Measurements from ENCODE around the gene NQO1. TPM values are rescaled to one million over a fixed set of nuclear protein-coding genes. Genes with fewer than 3 reads are reported as not detected.

Gene NQO1
- total and polyA plus RNA-seq, 2 of the 13 experiments (the other 11 are each of a cell fraction or from before 2014, with no cell fraction given): 464 to 1,060 TPM

DNA sequence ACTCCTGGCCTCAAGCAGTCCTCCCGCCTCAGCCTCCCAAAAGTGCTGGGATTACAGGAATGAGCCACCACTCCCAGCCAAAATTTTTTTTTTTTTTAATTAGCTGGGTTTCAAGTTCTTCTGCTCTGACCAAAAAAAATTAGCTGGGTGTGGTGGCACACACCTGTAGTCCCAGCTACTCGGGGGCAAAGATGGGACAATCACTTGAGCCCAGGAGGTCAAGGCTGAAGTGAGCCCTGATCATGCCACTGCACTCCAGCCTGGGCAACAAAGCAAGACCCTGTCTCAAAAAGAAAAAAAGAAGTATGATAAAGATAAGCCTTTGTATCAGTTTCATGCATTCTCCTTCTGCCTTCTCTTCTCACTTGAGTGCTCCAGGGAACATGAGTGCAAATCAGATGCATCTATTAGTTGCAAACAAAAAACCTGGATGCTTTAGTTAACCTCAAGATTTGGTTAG lies 1.9 kb downstream of the NQO1 start:
- FAIRE-seq (no peak), DNase-seq (ENCODE audit: low spot score) (no peak), ATAC-seq (no peak)
- H3K27me3 ChIP-seq (ENCODE audit: control insufficient read depth in 1 of 2, insufficient read depth in 2 of 2, low read length in 2 of 2): no peaks in the 10 kb centered on the region
- ChIA-PET POLR2A (interaction anchor here (0.6 to 10.0 kb wide), 18 partner anchors 10 to 385 kb away, joined by 3 to 211 read pairs (median 7); partner anchors contain the start of genes COG8, NOB1 and WWP2), CTCF (ENCODE audit: low intra/inter-chr PET ratio, low total read pairs) (no interaction called here)
- TSS peak; percentile 64 for BruUV-seq (replicated peaks)
- peaks cover 2 to 9% of the 10 kb centered on the region in 2 experiments; a peak in 3 of 5 replicates for H3K36me3 ChIP-seq (replicated peaks in 1 of 2; ENCODE audit: control insufficient read depth in 1 of 2, insufficient read depth in 2 of 2, low read length in 2 of 2)
- H3K4me1 ChIP-seq (ENCODE audit: insufficient read depth, low read length): peaks cover 83% of the 10 kb centered on the region
- intact Hi-C loops (cut with micrococcal nuclease; ENCODE audit: unreplicated experiment): no loop called here
- no peak overlapping the region for H2AFZ ChIP-seq (ENCODE audit: low read length)
- H3K27ac ChIP-seq (ENCODE audit: extremely low read length, insufficient read depth, low read length): peak overlapping the region; percentile 87
- H3K9ac ChIP-seq (ENCODE audit: insufficient read depth, low read depth, low read length): peak overlapping the region; percentile 83
- no peaks in the 10 kb centered on the region for H3K9me3 ChIP-seq (ENCODE audit: low read length)
- peak overlapping the region; percentile 58 to 72 (median 72) for H3K4me3 ChIP-seq (replicated peaks in 1 of 3; ENCODE audit: insufficient read depth in 1 of 3, low read depth in 2 of 3, low read length in 3 of 3)
- in situ Hi-C loops (cut with HindIII; ENCODE audit: extremely low pct_ligation_motif_present, low pct_unique_long_range_greater_than_20kb): no loop called here
- no peaks in the 10 kb centered on the region for H4K20me1 ChIP-seq (ENCODE audit: insufficient read depth, low read length)
- H3K79me2 ChIP-seq (ENCODE audit: insufficient read depth, low read length): peaks cover 72% of the 10 kb centered on the region
- WGBS (ENCODE audit: low lambda C conversion rate): 49% methylated on average over 2 of the region's 2 CpGs
- H3K4me2 ChIP-seq (ENCODE audit: low read depth, low read length): peak overlapping the region; percentile 97
- 0 out of 2 replicates have a peak, but pooled peaks have one; percentile 26 for TF ChIP-seq WIZ (CRISPR knock-in tag; IDR thresholded peaks at IDR 0.05)
- TF ChIP-seq KLF16 (CRISPR knock-in tag; IDR thresholded peaks at IDR 0.05): no peak
- TF ChIP-seq, protein P1, sequence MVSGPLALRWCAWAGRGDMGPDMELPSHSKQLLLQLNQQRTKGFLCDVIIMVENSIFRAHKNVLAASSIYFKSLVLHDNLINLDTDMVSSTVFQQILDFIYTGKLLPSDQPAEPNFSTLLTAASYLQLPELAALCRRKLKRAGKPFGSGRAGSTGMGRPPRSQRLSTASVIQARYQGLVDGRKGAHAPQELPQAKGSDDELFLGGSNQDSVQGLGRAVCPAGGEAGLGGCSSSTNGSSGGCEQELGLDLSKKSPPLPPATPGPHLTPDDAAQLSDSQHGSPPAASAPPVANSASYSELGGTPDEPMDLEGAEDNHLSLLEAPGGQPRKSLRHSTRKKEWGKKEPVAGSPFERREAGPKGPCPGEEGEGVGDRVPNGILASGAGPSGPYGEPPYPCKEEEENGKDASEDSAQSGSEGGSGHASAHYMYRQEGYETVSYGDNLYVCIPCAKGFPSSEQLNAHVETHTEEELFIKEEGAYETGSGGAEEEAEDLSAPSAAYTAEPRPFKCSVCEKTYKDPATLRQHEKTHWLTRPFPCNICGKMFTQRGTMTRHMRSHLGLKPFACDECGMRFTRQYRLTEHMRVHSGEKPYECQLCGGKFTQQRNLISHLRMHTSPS (CRISPR knock-in tag; IDR thresholded peaks at IDR 0.05; ENCODE audit: low read depth): no peak
- no peak for TF ChIP-seq ZNF614 (CRISPR knock-in tag; IDR thresholded peaks at IDR 0.05; ENCODE audit: borderline replicate concordance)
- no peak for TF ChIP-seq TRIM24 (CRISPR knock-in tag; IDR thresholded peaks at IDR 0.05)
- TF ChIP-seq, protein P2, sequence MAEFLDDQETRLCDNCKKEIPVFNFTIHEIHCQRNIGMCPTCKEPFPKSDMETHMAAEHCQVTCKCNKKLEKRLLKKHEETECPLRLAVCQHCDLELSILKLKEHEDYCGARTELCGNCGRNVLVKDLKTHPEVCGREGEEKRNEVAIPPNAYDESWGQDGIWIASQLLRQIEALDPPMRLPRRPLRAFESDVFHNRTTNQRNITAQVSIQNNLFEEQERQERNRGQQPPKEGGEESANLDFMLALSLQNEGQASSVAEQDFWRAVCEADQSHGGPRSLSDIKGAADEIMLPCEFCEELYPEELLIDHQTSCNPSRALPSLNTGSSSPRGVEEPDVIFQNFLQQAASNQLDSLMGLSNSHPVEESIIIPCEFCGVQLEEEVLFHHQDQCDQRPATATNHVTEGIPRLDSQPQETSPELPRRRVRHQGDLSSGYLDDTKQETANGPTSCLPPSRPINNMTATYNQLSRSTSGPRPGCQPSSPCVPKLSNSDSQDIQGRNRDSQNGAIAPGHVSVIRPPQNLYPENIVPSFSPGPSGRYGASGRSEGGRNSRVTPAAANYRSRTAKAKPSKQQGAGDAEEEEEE (CRISPR knock-in tag; IDR thresholded peaks at IDR 0.05; ENCODE audit: borderline replicate concordance): no peak
- TF ChIP-seq, protein P3, sequence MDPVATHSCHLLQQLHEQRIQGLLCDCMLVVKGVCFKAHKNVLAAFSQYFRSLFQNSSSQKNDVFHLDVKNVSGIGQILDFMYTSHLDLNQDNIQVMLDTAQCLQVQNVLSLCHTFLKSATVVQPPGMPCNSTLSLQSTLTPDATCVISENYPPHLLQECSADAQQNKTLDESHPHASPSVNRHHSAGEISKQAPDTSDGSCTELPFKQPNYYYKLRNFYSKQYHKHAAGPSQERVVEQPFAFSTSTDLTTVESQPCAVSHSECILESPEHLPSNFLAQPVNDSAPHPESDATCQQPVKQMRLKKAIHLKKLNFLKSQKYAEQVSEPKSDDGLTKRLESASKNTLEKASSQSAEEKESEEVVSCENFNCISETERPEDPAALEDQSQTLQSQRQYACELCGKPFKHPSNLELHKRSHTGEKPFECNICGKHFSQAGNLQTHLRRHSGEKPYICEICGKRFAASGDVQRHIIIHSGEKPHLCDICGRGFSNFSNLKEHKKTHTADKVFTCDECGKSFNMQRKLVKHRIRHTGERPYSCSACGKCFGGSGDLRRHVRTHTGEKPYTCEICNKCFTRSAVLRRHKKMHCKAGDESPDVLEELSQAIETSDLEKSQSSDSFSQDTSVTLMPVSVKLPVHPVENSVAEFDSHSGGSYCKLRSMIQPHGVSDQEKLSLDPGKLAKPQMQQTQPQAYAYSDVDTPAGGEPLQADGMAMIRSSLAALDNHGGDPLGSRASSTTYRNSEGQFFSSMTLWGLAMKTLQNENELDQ (CRISPR knock-in tag; IDR thresholded peaks at IDR 0.05; ENCODE audit: borderline replicate concordance): no peak
- TF ChIP-seq, protein P4, sequence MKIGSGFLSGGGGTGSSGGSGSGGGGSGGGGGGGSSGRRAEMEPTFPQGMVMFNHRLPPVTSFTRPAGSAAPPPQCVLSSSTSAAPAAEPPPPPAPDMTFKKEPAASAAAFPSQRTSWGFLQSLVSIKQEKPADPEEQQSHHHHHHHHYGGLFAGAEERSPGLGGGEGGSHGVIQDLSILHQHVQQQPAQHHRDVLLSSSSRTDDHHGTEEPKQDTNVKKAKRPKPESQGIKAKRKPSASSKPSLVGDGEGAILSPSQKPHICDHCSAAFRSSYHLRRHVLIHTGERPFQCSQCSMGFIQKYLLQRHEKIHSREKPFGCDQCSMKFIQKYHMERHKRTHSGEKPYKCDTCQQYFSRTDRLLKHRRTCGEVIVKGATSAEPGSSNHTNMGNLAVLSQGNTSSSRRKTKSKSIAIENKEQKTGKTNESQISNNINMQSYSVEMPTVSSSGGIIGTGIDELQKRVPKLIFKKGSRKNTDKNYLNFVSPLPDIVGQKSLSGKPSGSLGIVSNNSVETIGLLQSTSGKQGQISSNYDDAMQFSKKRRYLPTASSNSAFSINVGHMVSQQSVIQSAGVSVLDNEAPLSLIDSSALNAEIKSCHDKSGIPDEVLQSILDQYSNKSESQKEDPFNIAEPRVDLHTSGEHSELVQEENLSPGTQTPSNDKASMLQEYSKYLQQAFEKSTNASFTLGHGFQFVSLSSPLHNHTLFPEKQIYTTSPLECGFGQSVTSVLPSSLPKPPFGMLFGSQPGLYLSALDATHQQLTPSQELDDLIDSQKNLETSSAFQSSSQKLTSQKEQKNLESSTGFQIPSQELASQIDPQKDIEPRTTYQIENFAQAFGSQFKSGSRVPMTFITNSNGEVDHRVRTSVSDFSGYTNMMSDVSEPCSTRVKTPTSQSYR (CRISPR knock-in tag; IDR thresholded peaks at IDR 0.05; ENCODE audit: borderline replicate concordance): no peak
- TF ChIP-seq AHR (CRISPR knock-in tag; IDR thresholded peaks at IDR 0.05): 0 out of 2 replicates have a peak, but pooled peaks have one; percentile 9
- TF ChIP-seq CHD4 (IDR thresholded peaks at IDR 0.05; ENCODE audit: borderline replicate concordance, low read length): 0 out of 2 replicates have a peak, but pooled peaks have one; percentile 8
- peak; percentile 61 for TF ChIP-seq RBFOX2 (IDR thresholded peaks at IDR 0.05; ENCODE audit: low read depth, low read length)

All from HepG2 (cell line).